Myocyte (in vitro differentiated cells): Measurements from ENCODE around the gene DESI1. TPM values are rescaled to one million over a fixed set of nuclear protein-coding genes. Genes with fewer than 3 reads are reported as not detected.
"Not testable (repeated sequence)": the region's sequence is repeated elsewhere in the genome, so short reads cannot be mapped to it uniquely, and the experiment has no call there.

Experiments
- DNase-seq: peaks from one replicate; pipeline ENCODE4 v3.0.0-alpha.2; 2012; ENCODE audit warnings: low read depth
- total RNA-seq: library from RNA; depleted of rRNA; stranded (reverse); fragments of >200 nt; gene quantifications from 2 replicates; pipeline ENCODE4 v1.2.3, GENCODE V29; 2014

The DESI1 gene
- total RNA-seq, 1 donor from 2014 or later = 22.4 TPM

DNA sequence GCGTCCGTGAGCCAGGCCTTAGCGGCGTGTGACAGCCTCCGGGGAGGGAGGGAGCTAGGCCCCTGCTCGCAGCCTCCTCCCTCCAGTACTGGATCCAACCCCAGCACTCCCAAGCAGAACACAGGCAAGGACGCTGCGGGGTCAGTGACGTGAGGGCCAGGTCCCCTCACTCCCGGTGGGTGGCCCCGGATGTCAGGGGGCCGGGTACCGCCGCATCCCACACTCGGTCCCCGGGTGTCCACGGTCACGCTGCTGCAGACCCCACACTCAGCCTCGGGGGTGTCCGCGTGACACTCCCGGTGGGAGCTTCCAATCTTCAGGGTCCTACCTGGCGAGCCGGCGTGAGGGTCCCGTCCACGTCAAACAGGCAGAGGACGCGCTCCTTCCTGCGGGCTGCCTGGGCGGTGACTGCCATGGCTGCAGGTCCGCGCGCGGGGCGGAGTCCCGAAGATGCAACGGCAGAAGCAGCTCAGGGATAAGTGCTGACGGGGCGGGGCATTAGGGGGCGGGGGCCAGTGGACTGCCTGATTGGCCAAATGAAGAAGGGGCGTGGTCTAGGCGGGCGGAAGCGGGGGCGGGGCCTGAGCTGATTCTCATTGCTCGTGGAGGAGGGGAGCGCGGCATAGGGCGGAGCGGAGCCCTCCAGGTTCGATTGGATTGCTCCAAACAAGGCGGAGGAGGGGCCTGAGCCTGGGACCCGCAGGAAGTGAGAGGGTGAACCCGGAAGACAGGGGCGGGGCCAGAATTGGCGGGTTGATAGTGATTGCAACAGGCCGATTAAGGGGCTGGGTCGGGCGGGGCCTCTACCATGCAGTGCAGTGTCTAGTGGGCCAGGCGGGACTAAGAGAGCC is 31.2 kb downstream of the DESI1 start, which contains the start of gene PMM1:
Gene PMM1, minus strand, starts transcription at position 450 of the 851 bp plus-strand sequence. Its CDS starts 35 bp downstream, at position 415.
- peak; percentile 100 for DNase-seq

- no peak for DNase-seq
These were observed 33.5 kb downstream of the DESI1 start for GRCh38 chr22:41587347-41587723.

DNA sequence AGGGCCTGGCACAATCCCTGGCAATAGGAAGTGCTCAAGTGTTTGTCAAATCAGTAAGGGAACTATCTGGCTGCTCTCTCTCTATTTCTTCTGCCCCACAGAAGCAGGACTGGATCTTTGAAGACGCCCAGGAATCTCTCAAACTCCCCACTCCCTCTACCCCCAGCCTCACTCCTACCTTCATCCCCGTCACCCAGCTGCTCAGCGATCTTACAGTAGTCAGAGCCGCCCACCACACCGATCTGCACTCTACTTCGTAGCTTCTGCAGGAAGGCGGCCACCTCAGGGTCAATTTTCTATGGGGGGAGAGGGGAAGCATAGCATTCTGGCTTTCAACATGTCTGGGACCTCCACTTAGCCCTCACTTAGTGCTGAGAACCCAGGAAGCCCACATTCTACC is 34.9 kb downstream of the DESI1 start:
- DNase-seq = no peak

DNA sequence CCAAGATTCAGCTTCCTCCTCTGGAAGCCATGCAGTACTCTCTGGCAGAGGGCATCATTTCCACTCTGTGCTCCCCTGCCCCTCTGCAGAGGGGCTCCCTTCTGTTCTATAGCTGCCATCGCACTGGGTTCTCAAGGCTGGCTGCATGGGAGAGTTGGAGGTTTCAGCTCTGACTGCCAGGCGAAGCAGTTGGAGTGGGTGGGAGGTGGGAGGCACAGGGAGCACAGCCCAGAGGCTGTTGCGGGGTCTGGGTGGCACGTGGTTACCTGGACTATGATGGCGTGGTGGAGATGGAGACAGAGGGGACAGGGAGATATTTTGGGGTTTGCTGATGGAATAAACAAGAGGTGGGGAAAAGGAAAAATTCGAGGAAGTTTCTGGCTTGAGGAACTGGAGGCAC is 36.0 kb downstream of the DESI1 start:
- no peak for DNase-seq

DNA sequence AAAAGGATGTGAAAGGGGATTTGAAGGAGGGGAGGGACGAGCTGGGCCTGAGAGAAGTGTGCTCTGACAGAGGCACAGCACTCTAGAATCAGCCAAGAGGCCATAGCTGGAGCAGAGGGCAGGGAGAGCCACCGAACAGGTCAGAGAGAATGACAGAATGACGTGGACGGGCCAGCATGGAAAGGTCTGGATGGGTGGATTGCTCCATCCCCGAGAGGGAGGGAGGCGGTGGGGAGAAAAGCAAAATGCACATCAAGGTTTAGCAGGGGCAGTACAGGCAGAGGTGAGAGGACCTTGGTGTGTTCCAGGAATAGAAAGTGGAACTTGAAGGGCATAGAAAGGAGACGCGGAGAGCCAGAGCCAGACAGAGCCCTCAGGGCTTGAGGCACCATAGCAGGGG is 38.1 kb downstream of the DESI1 start:
- no peak for DNase-seq

DNA sequence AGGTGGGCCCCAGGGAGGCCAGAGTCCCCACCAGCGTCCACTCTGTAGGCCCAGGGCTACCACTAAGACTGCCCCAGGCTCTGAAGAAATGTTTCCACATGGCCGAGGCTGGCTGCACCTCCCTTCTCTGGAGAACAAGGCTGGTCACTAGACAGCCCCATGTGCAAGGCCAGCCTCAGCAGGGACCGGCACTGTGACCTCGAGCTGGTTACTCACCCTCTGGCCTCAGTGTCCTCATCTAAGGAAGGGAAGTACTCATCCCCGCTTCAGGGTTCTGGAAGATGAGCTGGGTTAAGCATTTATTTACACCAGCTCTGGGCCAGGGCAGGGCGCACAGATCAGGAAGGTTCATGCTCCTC is 40.9 kb downstream of the DESI1 start:
- DNase-seq = no peak

- DNase-seq = no peak
These were observed 41.4 kb downstream of the DESI1 start for GRCh38 chr22:41579297-41579996.

DNA sequence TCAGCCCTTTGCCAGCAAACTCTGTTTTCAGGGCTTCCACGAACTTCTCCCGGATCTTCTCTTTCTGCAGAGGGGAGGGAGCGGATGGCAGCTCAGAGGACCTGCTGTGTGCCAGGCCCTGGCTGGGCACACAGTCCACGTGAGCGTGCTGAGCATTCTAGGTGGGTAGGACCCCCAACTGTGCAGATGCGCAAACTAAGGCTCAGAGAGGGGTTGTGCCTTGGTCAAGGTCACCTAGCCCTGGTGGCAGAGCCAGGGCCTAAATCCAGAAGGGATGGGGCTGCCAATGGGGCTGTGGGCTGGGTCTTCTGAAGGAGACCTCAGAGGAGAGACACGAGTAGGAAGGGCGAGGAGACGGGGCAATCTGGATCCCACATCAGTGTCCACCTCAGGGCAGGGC is 42.0 kb downstream of the DESI1 start:
- DNase-seq = no peak

DNA sequence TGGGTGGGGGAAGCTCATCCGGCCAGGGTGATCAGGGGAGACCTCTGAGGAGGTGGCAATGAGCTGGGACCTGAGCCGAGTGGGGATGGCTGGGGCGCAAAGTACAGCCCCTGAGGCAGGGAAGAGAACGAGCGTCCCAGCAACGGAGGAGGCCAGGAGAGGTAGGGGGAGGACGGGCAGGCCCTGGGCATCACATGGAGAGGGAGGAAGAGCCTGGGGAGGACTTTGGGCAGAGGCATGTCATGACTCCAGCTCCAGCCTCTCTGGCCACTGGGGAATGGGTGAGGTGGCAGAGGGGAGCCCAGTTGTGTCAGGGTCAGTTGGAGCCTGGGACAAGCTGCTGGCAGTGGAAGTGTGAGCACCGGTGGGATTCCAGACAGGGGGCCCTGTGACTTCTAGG is 42.7 kb downstream of the DESI1 start:
- DNase-seq = no peak

DNA sequence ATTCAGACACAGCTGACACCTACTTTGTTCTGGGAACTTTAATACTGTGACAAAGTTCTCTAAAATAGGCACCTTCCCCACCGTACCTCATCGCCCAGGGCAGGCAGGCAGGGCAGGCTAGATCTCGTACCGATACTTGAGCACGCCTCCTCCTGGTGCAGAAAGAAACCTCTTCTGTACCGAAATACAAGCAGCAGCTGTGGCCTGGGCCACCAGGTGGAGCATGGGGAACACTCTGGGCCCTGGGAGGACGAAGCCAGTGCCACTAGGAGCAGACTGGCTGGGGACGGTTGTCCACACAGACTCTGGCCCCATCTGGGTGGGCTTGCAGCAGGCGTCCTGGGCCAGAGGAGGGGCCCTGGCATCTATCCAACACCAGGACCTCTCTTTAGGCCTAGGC is 44.0 kb downstream of the DESI1 start:
- DNase-seq = peak; percentile 67

DNA sequence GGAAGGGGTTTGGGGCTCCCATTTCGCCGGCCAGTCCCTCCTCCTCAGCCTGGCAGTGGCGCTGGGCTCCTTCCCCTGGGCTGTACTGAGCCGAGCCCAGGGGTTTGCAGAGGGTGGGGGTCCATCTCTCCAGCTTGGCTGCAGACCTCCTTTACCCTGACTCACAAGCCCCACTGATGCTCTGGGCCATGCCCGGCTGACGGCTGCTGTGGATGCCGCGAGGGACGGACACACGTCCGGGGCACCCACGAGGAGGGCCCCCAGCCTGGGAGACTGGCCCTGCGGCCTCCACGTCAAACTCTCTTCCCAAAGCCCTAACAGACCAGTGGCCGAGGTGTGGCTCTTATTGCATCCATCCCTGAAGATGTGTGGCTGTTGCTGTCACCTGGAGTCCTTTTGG is 45.3 kb downstream of the DESI1 start:
- DNase-seq = no peak

- peak; percentile 72 for DNase-seq
These were observed 45.9 kb downstream of the DESI1 start for GRCh38 chr22:41574847-41575381.

- no peak for DNase-seq
These were observed 47.2 kb downstream of the DESI1 start for GRCh38 chr22:41573677-41574076.

DNA sequence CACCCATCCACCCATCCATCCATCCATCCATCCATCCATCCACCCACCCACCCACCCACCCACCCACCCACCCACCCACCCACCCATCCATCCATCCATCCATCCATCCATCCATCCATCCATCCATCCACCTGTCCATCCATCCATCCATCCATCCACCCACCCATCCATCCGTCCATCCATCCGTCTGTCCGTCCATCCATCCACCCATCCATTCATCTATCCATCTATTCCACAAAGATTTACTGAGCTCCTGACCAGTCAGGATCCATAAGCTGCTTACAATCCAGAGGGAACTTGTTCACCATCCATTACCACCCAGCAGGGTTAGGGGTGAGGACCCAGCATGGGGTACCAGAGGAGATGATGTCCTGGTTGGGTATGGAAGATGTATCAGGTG is 48.5 kb downstream of the DESI1 start:
- not testable (repeated sequence) for DNase-seq

DNA sequence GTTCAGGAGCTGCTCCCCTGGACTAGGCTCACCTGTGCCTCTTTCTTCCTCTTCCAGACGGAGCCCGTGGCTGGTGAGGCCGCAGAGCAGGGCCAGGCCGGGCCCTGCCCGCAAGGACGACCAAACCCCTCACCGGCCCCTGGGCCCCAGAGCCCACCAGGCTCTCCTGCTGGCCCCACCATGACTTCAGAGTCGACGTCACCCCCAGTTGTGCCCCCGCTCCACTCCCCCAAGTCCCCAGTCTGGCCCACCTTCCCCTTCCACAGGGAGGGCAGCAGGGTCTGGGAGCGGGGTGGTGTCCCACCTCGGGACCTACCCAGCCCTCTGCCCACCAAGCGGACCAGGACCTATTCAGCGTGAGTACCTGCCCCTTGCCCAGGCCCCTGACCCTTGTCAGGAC is 49.1 kb downstream of the DESI1 start:
- DNase-seq = no peak

DNA sequence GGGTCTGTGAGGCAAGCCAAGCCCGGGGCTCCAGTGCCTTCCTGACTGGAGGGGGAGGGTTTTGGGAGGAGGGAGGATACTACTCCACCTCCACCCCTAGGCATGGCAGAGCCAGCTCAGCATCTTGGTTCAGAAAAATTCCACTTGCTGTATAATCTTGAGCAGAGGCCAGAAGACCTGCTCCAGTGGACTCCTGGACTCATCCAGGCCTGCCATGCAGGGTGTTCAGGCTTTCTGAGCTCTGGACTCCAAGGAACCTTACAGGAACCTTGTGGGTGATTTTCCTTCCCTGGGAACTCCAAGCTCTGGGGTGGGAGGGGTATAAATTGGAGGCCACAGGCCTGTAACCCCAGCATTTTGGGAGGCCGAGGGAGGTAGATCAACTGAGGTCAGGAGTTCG is 50.6 kb downstream of the DESI1 start:
- no peak for DNase-seq

- no peak for DNase-seq
These were observed 52.0 kb downstream of the DESI1 start for GRCh38 chr22:41568811-41569210.

- no peak for DNase-seq
These were observed 53.4 kb downstream of the DESI1 start for GRCh38 chr22:41567512-41567768.

- peak; percentile 85 for DNase-seq
These were observed 55.3 kb downstream of the DESI1 start for GRCh38 chr22:41565403-41566054.

DNA sequence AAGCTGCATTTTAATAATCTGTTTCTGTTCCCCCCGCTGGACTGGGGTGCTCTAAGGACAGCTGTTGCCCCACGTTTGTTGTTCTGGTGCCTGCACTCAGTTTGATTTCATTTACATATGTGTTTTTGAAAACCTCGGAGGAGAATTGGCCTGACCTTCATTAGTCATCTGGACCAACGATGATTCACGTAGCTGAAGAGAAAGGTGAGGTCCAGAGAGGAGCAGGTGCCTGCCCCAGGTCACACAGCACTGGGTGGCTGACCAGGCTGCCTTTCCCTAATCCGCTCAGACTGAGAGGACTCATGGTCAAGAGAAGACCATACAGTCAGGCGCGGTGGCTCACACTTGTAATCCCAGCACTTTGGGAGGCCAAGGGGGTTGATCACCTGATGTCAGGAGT is 56.3 kb downstream of the DESI1 start:
- DNase-seq = no peak

- DNase-seq = peak; percentile 92
These were observed 57.7 kb downstream of the DESI1 start for GRCh38 chr22:41563051-41563711.

DNA sequence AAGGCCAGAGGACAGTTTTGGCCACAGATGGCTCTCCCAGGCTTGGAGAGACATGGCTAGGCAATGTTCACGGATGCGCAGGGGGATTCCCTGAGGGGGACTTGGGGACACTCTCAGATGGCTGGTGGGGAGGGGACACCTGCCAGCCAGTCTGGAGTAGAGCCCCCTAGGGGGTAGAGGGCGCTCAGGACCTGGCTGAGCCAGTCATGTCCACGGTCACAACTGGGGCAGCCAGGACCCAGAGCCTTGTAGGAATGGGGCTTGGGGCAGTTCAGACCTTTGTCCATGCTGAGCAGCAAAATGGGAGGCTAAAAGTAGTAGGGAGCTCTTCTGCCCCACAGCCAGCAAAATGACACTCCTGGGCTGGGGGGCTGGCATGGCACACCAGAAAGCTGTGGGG is 58.4 kb downstream of the DESI1 start:
- DNase-seq = no peak
